WI38 (cell line): ENCODE measurements around the gene BCAS3.
"Not testable (repeated sequence)": the region's sequence is repeated elsewhere in the genome, so short reads cannot be mapped to it uniquely, and the experiment has no call there.

Experiments used
- H3K4me3 ChIP-seq: 2 replicates; pipeline ENCODE4 v1.5.1; 2011; ENCODE audit warnings: low read depth, mild to moderate bottlenecking, control low read depth, low read length
- CTCF ChIP-seq: IDR thresholded peaks from 2 replicates; pipeline ENCODE4 v1.5.1; 2012; ENCODE audit warnings: low read depth, mild to moderate bottlenecking, control low read depth, low read length

Gene BCAS3

GRCh38 chr17:60989846-60990245 lies 312.2 kb downstream of the BCAS3 start:
- no peak overlapping the region for H3K4me3 ChIP-seq
- TF ChIP-seq CTCF = no peak

GRCh38 chr17:60993497-60993896 lies 315.8 kb downstream of the BCAS3 start:
- TF ChIP-seq CTCF = no peak
- no peak overlapping the region for H3K4me3 ChIP-seq

DNA sequence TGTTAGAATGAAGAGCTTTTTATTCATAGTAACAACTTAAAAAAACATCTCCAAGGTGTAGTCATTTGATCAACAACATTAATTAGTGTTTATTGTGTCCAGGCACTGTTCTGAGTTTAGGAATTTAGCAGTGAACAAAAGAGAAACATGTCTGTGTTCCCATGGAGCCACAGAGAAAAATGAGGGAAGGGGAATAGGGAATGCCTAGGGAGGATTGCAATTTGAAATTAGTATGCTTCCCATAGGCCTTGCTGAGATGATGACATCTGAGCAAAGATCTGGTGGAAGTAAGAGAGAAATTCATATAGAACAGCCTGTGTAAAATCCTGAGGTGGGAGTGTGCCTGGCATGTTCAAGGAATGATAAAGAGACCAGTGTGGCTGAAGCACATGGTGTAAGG lies 318.0 kb downstream of the BCAS3 start:
- H3K4me3 ChIP-seq = no peak overlapping the region

GRCh38 chr17:61000911-61001310 lies 323.3 kb downstream of the BCAS3 start:
- TF ChIP-seq CTCF = peak; percentile 28; the same call in 1 of the 2 replicates
- no peak overlapping the region for H3K4me3 ChIP-seq

More for the DNA sequence above, 318.0 kb downstream of the BCAS3 start:
- TF ChIP-seq CTCF = no peak

GRCh38 chr17:61002316-61002736 lies 324.7 kb downstream of the BCAS3 start:
- no peak overlapping the region for H3K4me3 ChIP-seq
- no peak for TF ChIP-seq CTCF

GRCh38 chr17:61005358-61005757 lies 327.7 kb downstream of the BCAS3 start:
- TF ChIP-seq CTCF = no peak
- no peak overlapping the region for H3K4me3 ChIP-seq

DNA sequence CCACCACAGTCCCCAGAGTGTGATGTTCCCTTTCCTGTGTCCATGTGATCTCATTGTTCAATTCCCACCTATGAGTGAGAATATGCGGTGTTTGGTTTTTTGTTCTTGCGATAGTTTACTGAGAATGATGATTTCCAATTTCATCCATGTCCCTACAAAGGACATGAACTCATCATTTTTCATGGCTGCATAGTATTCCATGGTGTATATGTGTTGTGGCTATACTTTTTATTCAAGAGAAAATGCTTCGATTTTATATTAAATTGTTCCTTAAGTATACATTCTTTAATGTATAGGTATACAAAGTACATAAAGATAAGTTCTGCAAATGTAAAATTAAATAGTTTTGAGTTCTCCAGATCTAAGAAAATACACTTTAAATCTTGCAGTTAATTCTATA lies 328.3 kb downstream of the BCAS3 start:
- not testable (repeated sequence) for H3K4me3 ChIP-seq

GRCh38 chr17:61007980-61008379 lies 330.3 kb downstream of the BCAS3 start:
- TF ChIP-seq CTCF = no peak
- H3K4me3 ChIP-seq = no peak overlapping the region
